Astrocyte (in vitro differentiated cells and primary cell): ENCODE data around the gene PCDHA1. TPM values are rescaled to one million over a fixed set of nuclear protein-coding genes. Genes with fewer than 3 reads are reported as not detected.

Experiments
- DNase-seq: peaks from one replicate; pipeline ENCODE4 v3.0.0-alpha.2; 2010; ENCODE audit warnings: low read depth
- FAIRE-seq: peaks from 2 replicates; lab custom pipeline; 2011; peaks lifted over from hg19 to GRCh38; lab: Jason Lieb, UNC
- H2AFZ ChIP-seq: 2 replicates; pipeline ENCODE4 v1.6.0; 2012; ENCODE audit warnings: low read depth, low read length, inconsistent platforms
- H3K27ac ChIP-seq: 2 replicates; pipeline ENCODE4 v1.5.1; 2011; ENCODE audit warnings: low read depth, low read length, inconsistent platforms
- H3K27me3 ChIP-seq: 2 replicates; pipeline ENCODE4 v1.6.0; 2011; ENCODE audit warnings: low read length, inconsistent platforms; ENCODE audit not compliant: insufficient read depth
- H3K36me3 ChIP-seq: 2 replicates; pipeline ENCODE4 v1.5.1; 2011; ENCODE audit warnings: low read length, inconsistent platforms; ENCODE audit not compliant: insufficient read depth
- H3K4me1 ChIP-seq: 2 replicates; pipeline ENCODE4 v1.5.1; 2011; ENCODE audit warnings: low read length, inconsistent platforms; ENCODE audit not compliant: insufficient read depth
- H3K4me2 ChIP-seq: 2 replicates; pipeline ENCODE4 v1.6.0; 2012; ENCODE audit warnings: low read length, inconsistent platforms
- H3K4me3 ChIP-seq: 2 replicates; pipeline ENCODE4 v1.5.1; 2011; ENCODE audit warnings: low read depth, mild to moderate bottlenecking, low read length, inconsistent platforms; ENCODE audit not compliant: insufficient read depth
- H3K79me2 ChIP-seq: 2 replicates; pipeline ENCODE4 v1.6.0; 2012; ENCODE audit warnings: mild to moderate bottlenecking, low read length, inconsistent platforms; ENCODE audit not compliant: insufficient read depth
- H3K9ac ChIP-seq: 2 replicates; pipeline ENCODE4 v1.6.0; 2012; ENCODE audit warnings: mild to moderate bottlenecking, low read length, inconsistent platforms
- H3K9me3 ChIP-seq: 2 replicates; pipeline ENCODE4 v1.5.1; 2012; ENCODE audit warnings: low read depth, mild to moderate bottlenecking, low read length, inconsistent platforms; ENCODE audit not compliant: insufficient read depth
- H4K20me1 ChIP-seq: 2 replicates; pipeline ENCODE4 v1.6.0; 2012; ENCODE audit warnings: low read length, inconsistent platforms; ENCODE audit not compliant: insufficient read depth
- H3K27ac Mint-ChIP-seq: one replicate; pipeline ENCODE4 v1.8.0; 2021; ENCODE audit warnings: mild to moderate bottlenecking, mixed read lengths; ENCODE audit not compliant: unreplicated experiment
- H3K27me3 Mint-ChIP-seq: one replicate; pipeline ENCODE4 v1.8.0; 2021; ENCODE audit warnings: low read depth, mixed read lengths; ENCODE audit not compliant: unreplicated experiment
- H3K36me3 Mint-ChIP-seq: one replicate; pipeline ENCODE4 v1.8.0; 2021; ENCODE audit warnings: low read depth, mixed read lengths; ENCODE audit not compliant: unreplicated experiment
- H3K4me1 Mint-ChIP-seq: one replicate; pipeline ENCODE4 v1.8.0; 2021; ENCODE audit warnings: low read depth, mixed read lengths; ENCODE audit not compliant: unreplicated experiment
- H3K4me3 Mint-ChIP-seq: one replicate; pipeline ENCODE4 v1.8.0; 2021; ENCODE audit warnings: mild to moderate bottlenecking, moderate library complexity, mixed read lengths; ENCODE audit not compliant: unreplicated experiment
- H3K9me3 Mint-ChIP-seq: one replicate; pipeline ENCODE4 v1.8.0; 2021; ENCODE audit warnings: mild to moderate bottlenecking, mixed read lengths; ENCODE audit not compliant: unreplicated experiment
- EZH2 ChIP-seq: IDR thresholded peaks from 2 replicates; pipeline ENCODE4 v1.6.1; 2012; ENCODE audit warnings: mild to moderate bottlenecking, low read length, inconsistent platforms; ENCODE audit not compliant: insufficient read depth
- total RNA-seq: library from RNA; stranded (reverse); gene quantifications from 2 replicates; pipeline ENCODE4 v1.2.1, GENCODE V29; 2021
- TF ChIP-seq, protein P1 (sequence below): IDR thresholded peaks from 2 replicates; pipeline ENCODE4 v1.5.1; 2011; ENCODE audit warnings: low read depth, mild to moderate bottlenecking, inconsistent platforms, low read length, moderate library complexity; ENCODE audit not compliant: insufficient read depth

PCDHA1 gene
- total RNA-seq, 1 donor from 2014 or later = not detected

DNA sequence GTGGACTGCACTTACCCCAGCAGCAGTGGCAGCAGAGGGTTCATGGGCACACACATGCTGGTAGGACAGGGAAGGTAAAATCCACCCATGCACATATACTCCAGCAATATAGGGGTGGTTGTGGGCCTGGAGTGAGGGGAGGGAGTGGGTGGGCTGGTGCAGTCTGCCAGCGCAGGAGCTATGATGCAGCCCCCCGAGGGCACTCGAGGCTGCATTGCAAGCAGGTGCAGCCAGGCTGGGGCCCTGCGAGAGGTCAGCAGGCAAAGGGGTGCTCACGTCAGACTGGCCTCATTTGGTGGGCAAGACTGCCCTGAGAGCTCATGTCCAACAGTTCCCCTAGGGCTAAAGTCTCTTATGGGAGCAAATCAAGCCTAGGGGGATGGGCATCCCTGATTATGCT lies 32.4 kb upstream of the PCDHA1 start:
- Histone ChIP-seq H3K27ac (no peak overlapping the region), H3K36me3 (no peaks in the 10 kb centered on the region), H3K27me3 (no peaks in the 10 kb centered on the region), H3K4me1 (no peaks in the 10 kb centered on the region), H3K4me3 (no peak overlapping the region), H3K79me2 (no peaks in the 10 kb centered on the region), H4K20me1 (no peaks in the 10 kb centered on the region), H3K9me3 (peaks cover 6% of the 10 kb centered on the region), H3K9ac (no peak overlapping the region), H3K4me2 (no peak overlapping the region), H2AFZ (no peak overlapping the region)
- peaks cover 13% of the 10 kb centered on the region for H3K27me3 Mint-ChIP-seq
- DNase-seq = no peak
- no peak for FAIRE-seq
- peaks cover 4% of the 10 kb centered on the region for H3K36me3 Mint-ChIP-seq
- H3K4me3 Mint-ChIP-seq = no peak overlapping the region
- H3K27ac Mint-ChIP-seq = no peak overlapping the region
- TF ChIP-seq, protein P1, sequence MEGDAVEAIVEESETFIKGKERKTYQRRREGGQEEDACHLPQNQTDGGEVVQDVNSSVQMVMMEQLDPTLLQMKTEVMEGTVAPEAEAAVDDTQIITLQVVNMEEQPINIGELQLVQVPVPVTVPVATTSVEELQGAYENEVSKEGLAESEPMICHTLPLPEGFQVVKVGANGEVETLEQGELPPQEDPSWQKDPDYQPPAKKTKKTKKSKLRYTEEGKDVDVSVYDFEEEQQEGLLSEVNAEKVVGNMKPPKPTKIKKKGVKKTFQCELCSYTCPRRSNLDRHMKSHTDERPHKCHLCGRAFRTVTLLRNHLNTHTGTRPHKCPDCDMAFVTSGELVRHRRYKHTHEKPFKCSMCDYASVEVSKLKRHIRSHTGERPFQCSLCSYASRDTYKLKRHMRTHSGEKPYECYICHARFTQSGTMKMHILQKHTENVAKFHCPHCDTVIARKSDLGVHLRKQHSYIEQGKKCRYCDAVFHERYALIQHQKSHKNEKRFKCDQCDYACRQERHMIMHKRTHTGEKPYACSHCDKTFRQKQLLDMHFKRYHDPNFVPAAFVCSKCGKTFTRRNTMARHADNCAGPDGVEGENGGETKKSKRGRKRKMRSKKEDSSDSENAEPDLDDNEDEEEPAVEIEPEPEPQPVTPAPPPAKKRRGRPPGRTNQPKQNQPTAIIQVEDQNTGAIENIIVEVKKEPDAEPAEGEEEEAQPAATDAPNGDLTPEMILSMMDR = no peak
- no peak for TF ChIP-seq EZH2
- peaks cover 37% of the 10 kb centered on the region for H3K9me3 Mint-ChIP-seq
- H3K4me1 Mint-ChIP-seq = no peaks in the 10 kb centered on the region

DNA sequence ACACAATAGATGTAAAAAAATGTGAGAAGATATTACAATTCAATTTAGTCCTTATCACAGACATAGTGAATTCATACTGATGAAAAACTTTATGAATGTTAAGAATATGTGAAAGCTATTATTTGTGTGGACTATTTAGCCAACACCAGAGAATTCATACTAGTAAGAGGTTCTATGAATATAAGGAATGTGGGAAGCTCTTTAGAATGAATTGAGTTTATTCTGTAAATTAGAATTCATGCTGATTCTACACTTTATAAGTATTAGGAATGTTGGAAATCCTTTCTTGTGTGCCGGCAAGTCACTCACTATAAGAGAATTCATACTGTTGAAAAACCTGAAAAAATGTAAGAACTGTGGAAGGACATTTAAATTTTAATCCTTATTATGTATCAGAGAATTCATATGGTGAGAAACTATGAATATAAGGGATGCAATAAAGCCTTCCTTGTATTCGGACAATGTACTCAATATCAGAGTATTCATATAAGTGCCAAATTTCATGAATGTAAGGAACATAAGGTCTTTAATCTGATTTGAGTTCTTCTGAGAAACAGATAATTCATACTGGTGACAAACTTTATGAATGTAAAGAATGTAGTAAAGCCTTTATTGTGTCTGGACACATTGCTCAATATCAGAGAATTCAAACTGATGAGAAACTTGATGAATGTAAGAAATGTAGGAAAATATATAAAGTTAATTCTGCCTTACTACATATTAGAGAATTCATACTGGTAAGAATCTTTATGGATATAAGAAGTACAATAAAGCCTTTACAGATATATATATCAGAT lies 21.6 kb upstream of the PCDHA1 start:
- Histone ChIP-seq H3K4me3 (no peak overlapping the region), H2AFZ (no peak overlapping the region), H3K27ac (no peak overlapping the region), H3K36me3 (no peaks in the 10 kb centered on the region), H3K9ac (no peak overlapping the region), H3K27me3 (no peaks in the 10 kb centered on the region), H3K4me2 (no peak overlapping the region), H3K9me3 (peaks cover 19% of the 10 kb centered on the region), H3K79me2 (no peaks in the 10 kb centered on the region), H4K20me1 (no peaks in the 10 kb centered on the region), H3K4me1 (no peaks in the 10 kb centered on the region)
- no peak overlapping the region for H3K27ac Mint-ChIP-seq
- no peaks in the 10 kb centered on the region for H3K27me3 Mint-ChIP-seq
- no peak overlapping the region for H3K4me3 Mint-ChIP-seq
- H3K36me3 Mint-ChIP-seq = no peaks in the 10 kb centered on the region
- FAIRE-seq (no peak), DNase-seq (peak; percentile 1)
- no peaks in the 10 kb centered on the region for H3K4me1 Mint-ChIP-seq
- H3K9me3 Mint-ChIP-seq = peaks cover 36% of the 10 kb centered on the region
- TF ChIP-seq, protein P1 = no peak
- TF ChIP-seq EZH2 = no peak

DNA sequence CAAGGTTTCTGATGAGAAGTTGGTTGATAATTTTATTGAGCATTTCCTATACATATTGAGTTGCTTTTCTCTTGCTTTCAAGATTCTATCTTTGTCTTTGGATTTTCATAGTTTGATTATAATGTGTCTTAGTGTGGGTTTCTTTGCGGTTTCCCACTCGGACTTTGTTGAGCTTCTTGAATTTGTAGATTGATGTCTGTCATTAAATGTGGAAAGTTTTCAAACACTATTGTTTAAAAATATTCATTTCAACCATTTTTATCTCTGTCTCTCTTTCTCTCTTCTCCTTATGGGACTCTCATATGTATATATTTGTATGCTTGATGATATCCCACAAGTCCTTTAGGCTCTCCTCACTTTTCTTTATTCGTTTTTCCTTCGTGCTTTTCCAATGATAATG lies 18.5 kb upstream of the PCDHA1 start:
- Mint-ChIP-seq H3K27ac (no peak overlapping the region), H3K9me3 (peaks cover 36% of the 10 kb centered on the region), H3K4me1 (no peaks in the 10 kb centered on the region), H3K4me3 (no peak overlapping the region), H3K27me3 (no peaks in the 10 kb centered on the region), H3K36me3 (no peaks in the 10 kb centered on the region)
- H3K4me2 ChIP-seq = no peak overlapping the region
- no peak overlapping the region for H3K4me3 ChIP-seq
- H4K20me1 ChIP-seq = no peaks in the 10 kb centered on the region
- H3K9me3 ChIP-seq = peaks cover 16% of the 10 kb centered on the region
- no peaks in the 10 kb centered on the region for H3K27me3 ChIP-seq
- H3K4me1 ChIP-seq = no peaks in the 10 kb centered on the region
- FAIRE-seq (no peak), DNase-seq (no peak)
- TF ChIP-seq EZH2 = no peak
- TF ChIP-seq, protein P1 = no peak
- no peak overlapping the region for H3K27ac ChIP-seq
- no peak overlapping the region for H2AFZ ChIP-seq
- H3K36me3 ChIP-seq = no peaks in the 10 kb centered on the region
- H3K79me2 ChIP-seq = no peaks in the 10 kb centered on the region
- H3K9ac ChIP-seq = no peak overlapping the region
